ENCODE data around the gene DAP. TPM values are rescaled to one million over a fixed set of nuclear protein-coding genes. Genes with fewer than 3 reads are reported as not detected.

Gene DAP
- total RNA-seq, 1 experiment from 2014 or later: 77.6 TPM

GRCh38 chr5:10662661-10663488 is 98.2 kb downstream of the DAP start:
- no peak overlapping the region for H3K4me3 Mint-ChIP-seq (ENCODE audit: unreplicated experiment)
- no peaks in the 10 kb centered on the region for H3K27me3 Mint-ChIP-seq (ENCODE audit: insufficient read depth, unreplicated experiment)
- ChIA-PET CTCF (no interaction called here), POLR2A (no interaction called here)
- no peak for TF ChIP-seq CTCF (IDR thresholded peaks at IDR 0.05; ENCODE audit: insufficient read depth in 1 of 2, low read depth in 1 of 2, low read length in 1 of 2, severe bottlenecking in 1 of 2, unreplicated experiment in 1 of 2)
- H3K9me3 ChIP-seq: no peaks in the 10 kb centered on the region
- no peaks in the 10 kb centered on the region for H3K27me3 ChIP-seq (replicated peaks; ENCODE audit: control insufficient read depth, insufficient read depth, low read length)
- no peak overlapping the region for H3K4me3 ChIP-seq (ENCODE audit: low read depth, low read length)
- BruUV-seq (replicated peaks): no TSS peak
- H3K4me1 ChIP-seq: no peaks in the 10 kb centered on the region
- no peak overlapping the region for H3K27ac Mint-ChIP-seq (ENCODE audit: unreplicated experiment)
- DNase-seq: no peak
- H3K4me1 Mint-ChIP-seq (ENCODE audit: low read depth, unreplicated experiment): no peaks in the 10 kb centered on the region
- H3K9me3 Mint-ChIP-seq (ENCODE audit: unreplicated experiment): no peaks in the 10 kb centered on the region
- no peaks in the 10 kb centered on the region for H3K36me3 Mint-ChIP-seq (ENCODE audit: insufficient read depth, unreplicated experiment)
- intact Hi-C loops (cut with micrococcal nuclease; ENCODE audit: unreplicated experiment): no loop called here
- H3K36me3 ChIP-seq (ENCODE audit: control insufficient read depth, insufficient read depth, low read length): no peaks in the 10 kb centered on the region

GRCh38 chr5:10662083-10662482 is 99.0 kb downstream of the DAP start:
- Histone ChIP-seq H3K27me3 (replicated peaks; ENCODE audit: control insufficient read depth, insufficient read depth, low read length) (no peaks in the 10 kb centered on the region), H3K4me1 (no peaks in the 10 kb centered on the region), H3K4me3 (ENCODE audit: low read depth, low read length) (no peak overlapping the region), H3K9me3 (no peaks in the 10 kb centered on the region), H3K36me3 (ENCODE audit: control insufficient read depth, insufficient read depth, low read length) (no peaks in the 10 kb centered on the region)
- H3K36me3 Mint-ChIP-seq (ENCODE audit: insufficient read depth, unreplicated experiment): no peaks in the 10 kb centered on the region
- TF ChIP-seq CTCF (IDR thresholded peaks at IDR 0.05; ENCODE audit: insufficient read depth in 1 of 2, low read depth in 1 of 2, low read length in 1 of 2, severe bottlenecking in 1 of 2, unreplicated experiment in 1 of 2): no peak
- H3K27me3 Mint-ChIP-seq (ENCODE audit: insufficient read depth, unreplicated experiment): no peaks in the 10 kb centered on the region
- ChIA-PET POLR2A (no interaction called here), CTCF (no interaction called here)
- intact Hi-C loops (cut with micrococcal nuclease; ENCODE audit: unreplicated experiment): no loop called here
- no peak overlapping the region for H3K27ac Mint-ChIP-seq (ENCODE audit: unreplicated experiment)
- H3K4me3 Mint-ChIP-seq (ENCODE audit: unreplicated experiment): no peak overlapping the region
- no peaks in the 10 kb centered on the region for H3K9me3 Mint-ChIP-seq (ENCODE audit: unreplicated experiment)
- no peak for DNase-seq
- no TSS peak for BruUV-seq (replicated peaks)
- H3K4me1 Mint-ChIP-seq (ENCODE audit: low read depth, unreplicated experiment): no peaks in the 10 kb centered on the region

- H3K36me3 ChIP-seq (ENCODE audit: control insufficient read depth, insufficient read depth, low read length): no peaks in the 10 kb centered on the region
- CTCF ChIA-PET: no interaction called here
- Mint-ChIP-seq H3K4me3 (ENCODE audit: unreplicated experiment) (no peak overlapping the region), H3K9me3 (ENCODE audit: unreplicated experiment) (no peaks in the 10 kb centered on the region), H3K4me1 (ENCODE audit: low read depth, unreplicated experiment) (no peaks in the 10 kb centered on the region), H3K27ac (ENCODE audit: unreplicated experiment) (no peak overlapping the region), H3K27me3 (ENCODE audit: insufficient read depth, unreplicated experiment) (no peaks in the 10 kb centered on the region), H3K36me3 (ENCODE audit: insufficient read depth, unreplicated experiment) (no peaks in the 10 kb centered on the region)
- H3K9me3 ChIP-seq: no peaks in the 10 kb centered on the region
- BruUV-seq (replicated peaks): no TSS peak
- POLR2A ChIA-PET: no interaction called here
- intact Hi-C loops (cut with micrococcal nuclease; ENCODE audit: unreplicated experiment): no loop called here
- no peaks in the 10 kb centered on the region for H3K4me1 ChIP-seq
- no peak for DNase-seq
- TF ChIP-seq CTCF (IDR thresholded peaks at IDR 0.05; ENCODE audit: insufficient read depth in 1 of 2, low read depth in 1 of 2, low read length in 1 of 2, severe bottlenecking in 1 of 2, unreplicated experiment in 1 of 2): no peak
- no peak overlapping the region for H3K4me3 ChIP-seq (ENCODE audit: low read depth, low read length)
- no peaks in the 10 kb centered on the region for H3K27me3 ChIP-seq (replicated peaks; ENCODE audit: control insufficient read depth, insufficient read depth, low read length)
These were observed 99.6 kb downstream of the DAP start for GRCh38 chr5:10661401-10661800.

Measured in Caco-2 (cell line).